ENCODE data around the gene MAGI2.

The MAGI2 gene

DNA sequence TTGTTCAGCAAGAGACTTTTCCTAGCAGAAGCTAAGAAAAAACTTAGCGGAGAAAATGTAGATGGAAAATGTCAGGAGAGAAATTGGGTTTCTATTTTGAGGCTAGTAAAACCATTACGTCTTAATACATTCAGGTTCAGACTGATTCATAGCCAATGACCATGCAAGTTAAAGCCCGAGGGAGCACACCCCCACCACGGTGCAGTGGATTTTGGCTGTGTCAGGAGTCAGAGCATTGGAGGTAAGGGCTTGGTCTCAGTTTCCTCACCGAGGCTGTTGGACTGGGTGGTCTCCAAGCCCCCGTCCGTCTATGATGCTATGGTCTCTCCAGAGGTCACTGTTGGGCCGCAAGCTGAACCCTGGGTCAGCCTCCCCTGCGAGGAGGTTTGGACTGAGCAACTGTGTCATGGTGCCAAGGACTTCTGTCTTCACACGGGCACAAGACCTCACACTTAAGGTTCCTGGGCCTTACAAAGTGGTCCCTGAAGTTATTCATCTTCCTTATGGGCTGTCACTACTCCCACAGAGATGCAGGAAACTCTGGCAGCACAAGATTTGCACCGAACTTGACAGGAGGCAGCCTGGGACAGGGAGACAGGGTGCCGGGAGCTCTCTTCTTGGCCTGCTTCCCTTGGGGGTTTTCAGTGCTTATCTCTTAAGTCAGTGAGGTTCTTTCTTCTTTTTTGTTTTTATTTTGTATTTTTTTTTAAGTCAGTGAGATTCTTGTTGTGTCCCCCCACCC lies 1468.1 kb downstream of the MAGI2 start:
- no peak for DNase-seq (ENCODE audit: low spot score)

DNA sequence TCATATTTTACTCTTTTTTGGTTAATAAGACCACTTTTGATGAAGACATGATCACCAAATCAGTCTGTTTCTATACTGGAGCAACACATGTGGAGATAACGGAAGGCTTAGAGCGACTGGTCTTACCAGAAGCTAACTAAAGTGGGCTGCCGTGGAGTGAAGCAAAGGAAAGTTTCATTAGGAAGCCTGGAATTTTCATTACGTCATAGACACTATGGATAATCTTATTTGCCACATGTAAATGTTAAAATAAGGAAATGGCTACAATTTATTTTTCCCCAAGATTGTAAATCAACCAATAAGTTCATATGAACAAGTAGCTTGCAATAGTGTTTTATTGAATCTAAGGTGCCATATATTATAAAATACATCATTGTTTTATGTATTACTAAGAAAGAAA lies 1469.5 kb downstream of the MAGI2 start:
- no peak for DNase-seq (ENCODE audit: low spot score)

DNA sequence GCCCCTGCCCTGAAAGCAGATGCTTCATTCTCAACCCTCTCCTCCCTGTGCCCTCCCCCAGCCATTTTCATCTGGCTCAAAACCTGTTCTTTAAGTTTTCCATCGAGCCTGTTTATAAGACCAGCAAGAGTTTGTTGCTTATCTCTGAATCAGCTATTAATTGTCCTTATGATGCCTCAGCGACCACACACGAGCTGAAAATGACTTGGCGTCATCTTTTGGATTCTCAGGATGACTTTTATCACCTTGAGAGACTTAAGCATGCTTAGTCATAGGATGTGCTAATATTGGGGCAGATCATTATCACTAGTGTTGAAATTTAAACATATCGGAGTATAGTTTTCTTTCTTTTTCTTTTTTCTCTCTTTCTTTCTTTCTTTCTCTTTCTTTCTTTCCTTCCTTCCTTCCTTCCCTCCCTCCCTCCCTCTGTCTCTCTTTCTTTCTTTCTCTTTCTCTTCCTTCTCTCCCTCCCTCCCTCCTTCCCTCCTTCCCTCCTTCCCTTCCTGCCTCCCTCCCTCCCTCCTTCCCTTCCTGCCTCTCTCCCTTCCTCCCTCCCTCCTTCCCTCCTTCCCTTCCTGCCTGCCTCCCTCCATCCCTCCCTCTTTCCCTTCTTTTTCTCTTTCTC lies 1470.4 kb downstream of the MAGI2 start:
- DNase-seq (ENCODE audit: low spot score): no peak

DNA sequence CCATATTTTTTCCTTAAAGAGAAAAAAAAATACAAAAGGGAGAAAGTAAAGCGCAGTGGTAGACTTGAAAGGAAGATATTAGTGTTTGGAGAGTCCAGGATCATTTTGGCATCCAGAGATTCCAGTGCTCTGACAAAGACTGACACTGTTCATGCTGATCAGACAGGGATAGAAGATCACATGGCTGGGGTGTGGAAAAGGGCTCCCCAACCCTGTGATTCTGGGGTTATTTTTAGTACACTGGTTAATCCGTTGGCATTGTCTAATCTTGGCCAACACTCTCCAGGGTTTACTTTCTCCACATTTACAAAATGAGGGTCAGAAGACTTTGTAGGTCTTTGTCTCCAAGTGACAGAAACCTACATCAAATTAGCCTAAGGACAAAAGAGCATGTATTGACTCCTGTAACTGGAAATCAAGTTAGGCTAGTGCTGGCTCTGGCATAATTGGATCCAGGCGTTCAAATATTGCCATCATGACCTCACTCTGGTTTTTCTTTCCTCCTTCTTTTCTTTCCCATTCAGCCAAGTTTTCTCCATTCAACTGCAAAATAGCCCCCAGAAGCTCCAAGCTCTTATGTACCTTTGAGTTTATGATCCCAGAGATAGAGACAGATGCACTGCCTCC lies 1473.3 kb downstream of the MAGI2 start:
- no peak for DNase-seq (ENCODE audit: low spot score)

DNA sequence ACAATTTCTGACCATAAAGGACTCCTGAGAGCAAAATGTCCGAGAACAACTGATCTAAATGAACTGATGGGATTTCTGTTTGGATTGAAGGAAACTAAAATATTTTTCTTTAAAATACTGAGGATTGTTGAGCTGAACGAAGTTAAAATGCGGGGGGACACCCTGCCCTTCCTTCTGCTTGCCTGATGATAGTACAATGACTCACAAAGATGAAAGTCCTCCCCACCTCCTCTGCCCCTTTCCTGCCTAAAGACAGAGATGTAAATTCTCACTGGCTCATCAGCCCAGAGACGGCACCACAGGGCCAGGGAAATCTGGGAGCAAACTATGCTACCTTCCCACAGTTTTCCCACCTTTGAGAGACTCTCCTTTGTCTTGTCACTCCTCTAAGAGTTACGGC lies 1474.2 kb downstream of the MAGI2 start:
- no peak for DNase-seq (ENCODE audit: low spot score)

DNA sequence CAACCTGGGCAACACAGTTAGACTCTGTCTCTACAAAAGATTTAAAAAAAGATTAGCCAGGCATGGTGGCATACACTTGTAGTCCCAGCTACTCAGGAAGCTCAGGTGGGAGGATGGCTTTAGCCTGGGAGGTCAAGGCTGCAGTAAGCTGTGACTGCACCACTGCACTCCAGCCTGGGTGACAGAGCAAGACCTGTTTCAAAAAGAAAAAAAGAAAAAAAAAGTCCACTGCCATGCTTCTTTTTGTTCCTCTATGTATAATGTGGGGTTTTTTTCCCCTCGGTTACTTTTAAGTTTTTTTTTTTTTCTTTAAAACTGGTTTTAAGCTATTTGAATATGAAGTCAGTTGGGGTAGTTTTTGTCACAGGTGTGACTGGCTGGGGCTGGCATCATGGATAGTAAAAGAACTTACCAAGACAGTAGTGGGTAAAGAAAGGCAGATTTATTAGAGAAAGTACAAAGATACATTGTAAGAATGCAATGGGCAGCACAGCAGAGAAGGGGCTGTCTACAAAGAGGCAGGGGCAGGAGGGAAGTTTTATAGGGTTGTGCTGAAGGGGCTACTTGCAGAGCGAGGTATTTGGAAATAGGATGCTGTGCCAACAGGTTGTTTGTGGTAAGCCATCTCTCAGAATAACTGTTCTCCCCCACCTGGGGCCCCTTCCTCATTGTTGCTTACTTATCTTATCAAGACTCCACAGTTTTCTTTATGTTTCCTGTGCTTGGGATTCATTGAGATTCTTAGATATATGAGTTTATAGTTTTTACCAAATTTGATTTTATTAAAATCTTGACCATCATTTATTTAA lies 1477.6 kb downstream of the MAGI2 start:
- DNase-seq (ENCODE audit: low spot score): no peak

DNA sequence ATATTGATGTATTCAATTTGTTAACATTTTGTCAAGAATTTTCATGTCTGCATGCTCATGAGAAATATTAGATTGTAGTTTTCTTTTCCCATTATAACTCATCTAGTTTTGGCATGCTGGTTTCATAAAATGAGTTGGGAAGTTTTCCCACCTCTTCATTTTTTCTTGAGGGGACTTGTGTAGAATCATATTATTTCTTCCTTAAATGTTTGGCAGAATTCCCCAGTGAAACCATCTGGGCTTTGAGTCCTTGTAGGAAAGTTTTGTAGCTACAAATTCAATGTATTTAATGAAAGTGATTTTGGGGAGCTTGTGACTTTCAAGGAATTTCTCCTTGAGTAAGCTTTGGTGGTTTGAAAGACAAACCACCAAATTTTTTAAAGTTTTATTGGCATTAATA lies 1481.7 kb downstream of the MAGI2 start:
- DNase-seq (ENCODE audit: low spot score): no peak

DNA sequence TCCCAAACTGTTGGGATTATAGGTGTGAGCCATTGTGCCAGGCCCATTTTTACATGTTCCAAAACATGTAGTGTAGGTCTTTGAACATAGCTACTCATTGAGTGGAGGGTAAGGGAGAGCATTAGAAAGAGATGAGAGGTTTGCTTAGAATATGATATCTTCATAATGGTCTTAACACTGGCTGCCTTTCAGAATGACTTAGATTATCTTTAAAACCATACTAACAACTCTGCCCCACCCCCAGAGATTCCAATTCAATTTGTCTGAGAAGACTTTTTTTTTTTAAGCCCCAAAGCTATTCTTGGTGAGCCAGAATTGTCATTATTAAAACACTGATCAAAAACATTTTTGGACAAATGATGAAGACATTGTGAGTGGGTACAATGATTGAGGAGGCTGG lies 1486.0 kb downstream of the MAGI2 start:
- no peak for DNase-seq (ENCODE audit: low spot score)
